HL-60 (cell line): ENCODE results near the gene PHIP.

ENCODE experiments used
- GABPA ChIP-seq: IDR thresholded peaks from 2 replicates; pipeline ENCODE4 v1.6.1; 2012; ENCODE audit warnings: low read depth
- POLR2AphosphoS5 ChIP-seq: IDR thresholded peaks from 2 replicates; pipeline ENCODE4 v1.6.1; 2012; ENCODE audit warnings: low read depth
- SPI1 ChIP-seq: IDR thresholded peaks from 2 replicates; pipeline ENCODE4 v1.6.1; 2012; ENCODE audit warnings: low read depth, mild to moderate bottlenecking, borderline replicate concordance
- TF ChIP-seq, protein P1 (sequence below): IDR thresholded peaks from one replicate; pipeline ENCODE4 v1.5.1; 2011; ENCODE audit warnings: low read length, control low read depth, inconsistent platforms; ENCODE audit not compliant: insufficient read depth
- TF ChIP-seq, protein P2 (sequence below): IDR thresholded peaks from 2 replicates; pipeline ENCODE4 v1.6.1; 2012; ENCODE audit warnings: low read depth; ENCODE audit not compliant: insufficient replicate concordance

DNA sequence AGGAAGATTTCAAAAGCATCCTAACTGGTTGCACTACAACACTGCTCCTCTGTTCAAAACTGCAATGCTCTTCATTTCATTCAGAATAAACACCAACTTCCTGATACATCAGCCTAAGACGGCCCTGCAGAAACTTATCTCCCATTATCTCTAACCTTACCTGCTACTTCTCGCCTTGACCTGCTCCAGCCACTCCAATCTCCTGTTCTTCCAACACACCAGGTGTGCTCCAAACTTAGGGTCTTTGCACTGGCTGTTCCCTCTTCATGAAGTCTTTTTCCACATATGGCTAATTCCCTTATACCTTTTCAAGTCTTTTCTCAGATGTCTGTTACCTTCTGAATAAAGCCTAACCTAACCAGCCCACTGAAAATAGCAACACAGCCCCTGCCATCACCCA, 32.1 kb downstream of the PHIP start:
- TF ChIP-seq, protein P1, sequence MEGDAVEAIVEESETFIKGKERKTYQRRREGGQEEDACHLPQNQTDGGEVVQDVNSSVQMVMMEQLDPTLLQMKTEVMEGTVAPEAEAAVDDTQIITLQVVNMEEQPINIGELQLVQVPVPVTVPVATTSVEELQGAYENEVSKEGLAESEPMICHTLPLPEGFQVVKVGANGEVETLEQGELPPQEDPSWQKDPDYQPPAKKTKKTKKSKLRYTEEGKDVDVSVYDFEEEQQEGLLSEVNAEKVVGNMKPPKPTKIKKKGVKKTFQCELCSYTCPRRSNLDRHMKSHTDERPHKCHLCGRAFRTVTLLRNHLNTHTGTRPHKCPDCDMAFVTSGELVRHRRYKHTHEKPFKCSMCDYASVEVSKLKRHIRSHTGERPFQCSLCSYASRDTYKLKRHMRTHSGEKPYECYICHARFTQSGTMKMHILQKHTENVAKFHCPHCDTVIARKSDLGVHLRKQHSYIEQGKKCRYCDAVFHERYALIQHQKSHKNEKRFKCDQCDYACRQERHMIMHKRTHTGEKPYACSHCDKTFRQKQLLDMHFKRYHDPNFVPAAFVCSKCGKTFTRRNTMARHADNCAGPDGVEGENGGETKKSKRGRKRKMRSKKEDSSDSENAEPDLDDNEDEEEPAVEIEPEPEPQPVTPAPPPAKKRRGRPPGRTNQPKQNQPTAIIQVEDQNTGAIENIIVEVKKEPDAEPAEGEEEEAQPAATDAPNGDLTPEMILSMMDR: no peak
- TF ChIP-seq SPI1: no peak
- TF ChIP-seq, protein P2, sequence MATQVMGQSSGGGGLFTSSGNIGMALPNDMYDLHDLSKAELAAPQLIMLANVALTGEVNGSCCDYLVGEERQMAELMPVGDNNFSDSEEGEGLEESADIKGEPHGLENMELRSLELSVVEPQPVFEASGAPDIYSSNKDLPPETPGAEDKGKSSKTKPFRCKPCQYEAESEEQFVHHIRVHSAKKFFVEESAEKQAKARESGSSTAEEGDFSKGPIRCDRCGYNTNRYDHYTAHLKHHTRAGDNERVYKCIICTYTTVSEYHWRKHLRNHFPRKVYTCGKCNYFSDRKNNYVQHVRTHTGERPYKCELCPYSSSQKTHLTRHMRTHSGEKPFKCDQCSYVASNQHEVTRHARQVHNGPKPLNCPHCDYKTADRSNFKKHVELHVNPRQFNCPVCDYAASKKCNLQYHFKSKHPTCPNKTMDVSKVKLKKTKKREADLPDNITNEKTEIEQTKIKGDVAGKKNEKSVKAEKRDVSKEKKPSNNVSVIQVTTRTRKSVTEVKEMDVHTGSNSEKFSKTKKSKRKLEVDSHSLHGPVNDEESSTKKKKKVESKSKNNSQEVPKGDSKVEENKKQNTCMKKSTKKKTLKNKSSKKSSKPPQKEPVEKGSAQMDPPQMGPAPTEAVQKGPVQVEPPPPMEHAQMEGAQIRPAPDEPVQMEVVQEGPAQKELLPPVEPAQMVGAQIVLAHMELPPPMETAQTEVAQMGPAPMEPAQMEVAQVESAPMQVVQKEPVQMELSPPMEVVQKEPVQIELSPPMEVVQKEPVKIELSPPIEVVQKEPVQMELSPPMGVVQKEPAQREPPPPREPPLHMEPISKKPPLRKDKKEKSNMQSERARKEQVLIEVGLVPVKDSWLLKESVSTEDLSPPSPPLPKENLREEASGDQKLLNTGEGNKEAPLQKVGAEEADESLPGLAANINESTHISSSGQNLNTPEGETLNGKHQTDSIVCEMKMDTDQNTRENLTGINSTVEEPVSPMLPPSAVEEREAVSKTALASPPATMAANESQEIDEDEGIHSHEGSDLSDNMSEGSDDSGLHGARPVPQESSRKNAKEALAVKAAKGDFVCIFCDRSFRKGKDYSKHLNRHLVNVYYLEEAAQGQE: no peak
- no peak for TF ChIP-seq POLR2AphosphoS5
- no peak for TF ChIP-seq GABPA
